GM19023 (cell line): ENCODE measurements around the gene RTF2.
"Not testable (repeated sequence)": the region's sequence is repeated elsewhere in the genome, so short reads cannot be mapped to it uniquely, and the experiment has no call there.

Source experiments
- ATAC-seq: cut with Tn5 transposase; IDR thresholded peaks from one replicate; pipeline ENCODE4 v1.9.1; 2021; ENCODE audit warnings: mild to moderate bottlenecking, moderate library complexity; ENCODE audit not compliant: unreplicated experiment

The RTF2 gene

GRCh38 chr20:56483970-56484369 is 15.5 kb downstream of the RTF2 start:
- ATAC-seq, result no peak

GRCh38 chr20:56487216-56487615 is 18.8 kb downstream of the RTF2 start:
- no peak for ATAC-seq

- no peak for ATAC-seq
Measured at GRCh38 chr20:56488566-56488965, 20.1 kb downstream of the RTF2 start.

- no peak for ATAC-seq
Measured at GRCh38 chr20:56501116-56501515, 32.7 kb downstream of the RTF2 start.

- ATAC-seq, result no peak
Measured at GRCh38 chr20:56503916-56504315, 35.5 kb downstream of the RTF2 start.

GRCh38 chr20:56504373-56505005 is 36.1 kb downstream of the RTF2 start:
- ATAC-seq, result no peak

- ATAC-seq, result no peak
Measured at GRCh38 chr20:56506103-56506502, 37.7 kb downstream of the RTF2 start.

- ATAC-seq, result no peak
Measured at GRCh38 chr20:56511926-56512325, 43.5 kb downstream of the RTF2 start.

GRCh38 chr20:56513161-56514150 is 45.0 kb downstream of the RTF2 start:
- ATAC-seq, result no peak

GRCh38 chr20:56516631-56517030 is 48.2 kb downstream of the RTF2 start:
- no peak for ATAC-seq

GRCh38 chr20:56517211-56517610 is 48.8 kb downstream of the RTF2 start:
- ATAC-seq, result no peak

- ATAC-seq, result no peak
Measured at GRCh38 chr20:56517641-56518040, 49.2 kb downstream of the RTF2 start.

GRCh38 chr20:56518126-56518525 is 49.7 kb downstream of the RTF2 start:
- no peak for ATAC-seq

- ATAC-seq, result no peak
Measured at GRCh38 chr20:56518721-56519398, 50.4 kb downstream of the RTF2 start.

GRCh38 chr20:56519551-56519950 is 51.1 kb downstream of the RTF2 start:
- no peak for ATAC-seq

- ATAC-seq, result no peak
Measured at GRCh38 chr20:56520180-56520579, 51.8 kb downstream of the RTF2 start.

- not testable (repeated sequence) for ATAC-seq
Measured at GRCh38 chr20:56520746-56521354, 52.4 kb downstream of the RTF2 start.

GRCh38 chr20:56522311-56522710 is 53.9 kb downstream of the RTF2 start:
- ATAC-seq, result no peak

GRCh38 chr20:56524444-56524843 is 56.0 kb downstream of the RTF2 start, which contains the start of gene FAM209A:
Gene FAM209A, plus strand, starts transcription at chr20:56524744. Its CDS starts 65 bp downstream, at chr20:56524809.
- ATAC-seq, result not testable (repeated sequence)

GRCh38 chr20:56527521-56527920 is 59.1 kb downstream of the RTF2 start:
- ATAC-seq, result no peak

- not testable (repeated sequence) for ATAC-seq
Measured at GRCh38 chr20:56532946-56533345, 64.5 kb downstream of the RTF2 start, which contains the start of gene FAM209B. Gene FAM209B, plus strand, starts transcription at chr20:56533246. Its CDS starts 96 bp downstream, at chr20:56533342.
